ENCODE results near the gene OR2A5. TPM values are rescaled to one million over a fixed set of nuclear protein-coding genes. Genes with fewer than 3 reads are reported as not detected.

OR2A5 gene
- total and polyA plus RNA-seq, 2 of the 4 experiments (the other 2 are of a cell fraction), result not detected

DNA sequence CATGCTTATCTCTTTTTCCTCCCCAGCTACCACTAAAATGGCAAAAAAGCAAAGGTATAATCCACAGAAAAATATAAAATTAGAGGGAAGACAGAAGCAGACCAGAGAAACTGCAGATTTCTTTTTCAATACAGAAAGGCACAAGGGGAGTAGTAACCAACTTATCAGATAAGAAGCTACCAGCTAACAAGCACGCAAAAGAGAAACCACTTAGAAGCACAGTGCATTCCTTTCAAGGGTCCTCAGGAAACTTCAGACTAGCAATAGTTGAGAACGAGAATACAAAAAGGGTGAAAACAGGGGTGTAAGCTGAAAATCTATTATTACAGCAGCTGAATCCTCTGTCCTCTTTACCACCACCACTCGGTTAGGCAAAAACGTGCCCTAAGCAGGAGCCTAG is 9.9 kb upstream of the OR2A5 start:
- no TSS peak for BruUV-seq (replicated peaks)
- WGBS, 2 experiments (ENCODE audit: extremely low coverage in 2 of 2, insufficient read length in 1 of 2), result no CpG with 5 or more reads among the region's 4 CpGs
- intact Hi-C loops (cut with micrococcal nuclease), result no loop called here

More for the DNA sequence above, 9.9 kb upstream of the OR2A5 start:
- ATAC-seq (ENCODE audit: low read depth), result no peak
- Histone ChIP-seq H3K79me1 (ENCODE audit: low read depth in 1 of 2, low read length in 2 of 2) (no peaks in the 10 kb centered on the region), H4K8ac (ENCODE audit: low read depth in 2 of 2, low read length in 2 of 2) (no peak overlapping the region), H3K4me3 (ENCODE audit: insufficient read depth, low read depth, low read length) (no peak overlapping the region), H3K4me1 (ENCODE audit: control insufficient read depth, insufficient read depth, low read length) (no peaks in the 10 kb centered on the region), H3K4me2 (ENCODE audit: low read depth, low read length) (no peak overlapping the region), H2BK15ac (ENCODE audit: low read depth, low read length) (no peak overlapping the region), H4K5ac (ENCODE audit: low read depth, low read length) (no peak overlapping the region), H2AK9ac (replicated peaks; ENCODE audit: low read depth, low read length, poor library complexity) (no peak overlapping the region), H3K14ac (replicated peaks; ENCODE audit: low read depth, low read length) (no peak overlapping the region), H3K9me1 (ENCODE audit: insufficient read depth, low read length) (no peaks in the 10 kb centered on the region), H3K18ac (ENCODE audit: low read depth, low read length) (no peak overlapping the region), H2AFZ (replicated peaks; ENCODE audit: low read length, poor library complexity) (no peak overlapping the region), H2BK5ac (ENCODE audit: low read depth, low read length, poor library complexity, severe bottlenecking) (no peak overlapping the region), H3K4ac (ENCODE audit: low read depth, low read length) (no peak overlapping the region), H3K9ac (ENCODE audit: low read depth, low read length) (no peak overlapping the region), H4K20me1 (ENCODE audit: insufficient read depth, low read length) (no peaks in the 10 kb centered on the region), H3K9me3 (ENCODE audit: control insufficient read depth, insufficient read depth, low read length) (no peaks in the 10 kb centered on the region), H3K56ac (ENCODE audit: extremely low read depth, insufficient read depth, low read length) (no peak overlapping the region), H3K23ac (ENCODE audit: low read depth, low read length) (no peak overlapping the region), H4K91ac (ENCODE audit: insufficient read depth, low read depth, low read length) (no peak overlapping the region), H3K36me3 (ENCODE audit: control insufficient read depth, insufficient read depth, low read length) (no peaks in the 10 kb centered on the region), H3K27me3 (ENCODE audit: control insufficient read depth, insufficient read depth, low read length) (no peaks in the 10 kb centered on the region), H2BK20ac (ENCODE audit: low read depth, low read length) (no peak overlapping the region), H3K27ac (ENCODE audit: insufficient read depth, low read length) (no peak overlapping the region), H2AK5ac (ENCODE audit: low read depth, low read length) (no peak overlapping the region), H2BK120ac (ENCODE audit: low read depth, low read length) (no peak overlapping the region)
- ChIA-PET POLR2A (ENCODE audit: unreplicated experiment) (no interaction called here), CTCF (no interaction called here)
- DNase-seq, result no peak
- in situ Hi-C loops (cut with MboI; ENCODE audit: low sequenced_read_pairs), result no loop called here
- dilution Hi-C loops (cut with HindIII; ENCODE audit: low sequenced_read_pairs, unreplicated experiment), result no loop called here
- TF ChIP-seq, protein P1, sequence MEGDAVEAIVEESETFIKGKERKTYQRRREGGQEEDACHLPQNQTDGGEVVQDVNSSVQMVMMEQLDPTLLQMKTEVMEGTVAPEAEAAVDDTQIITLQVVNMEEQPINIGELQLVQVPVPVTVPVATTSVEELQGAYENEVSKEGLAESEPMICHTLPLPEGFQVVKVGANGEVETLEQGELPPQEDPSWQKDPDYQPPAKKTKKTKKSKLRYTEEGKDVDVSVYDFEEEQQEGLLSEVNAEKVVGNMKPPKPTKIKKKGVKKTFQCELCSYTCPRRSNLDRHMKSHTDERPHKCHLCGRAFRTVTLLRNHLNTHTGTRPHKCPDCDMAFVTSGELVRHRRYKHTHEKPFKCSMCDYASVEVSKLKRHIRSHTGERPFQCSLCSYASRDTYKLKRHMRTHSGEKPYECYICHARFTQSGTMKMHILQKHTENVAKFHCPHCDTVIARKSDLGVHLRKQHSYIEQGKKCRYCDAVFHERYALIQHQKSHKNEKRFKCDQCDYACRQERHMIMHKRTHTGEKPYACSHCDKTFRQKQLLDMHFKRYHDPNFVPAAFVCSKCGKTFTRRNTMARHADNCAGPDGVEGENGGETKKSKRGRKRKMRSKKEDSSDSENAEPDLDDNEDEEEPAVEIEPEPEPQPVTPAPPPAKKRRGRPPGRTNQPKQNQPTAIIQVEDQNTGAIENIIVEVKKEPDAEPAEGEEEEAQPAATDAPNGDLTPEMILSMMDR (conservative IDR thresholded peaks at IDR 0.05; ENCODE audit: low read depth, low read length), result no peak
- TF ChIP-seq SMC3 (IDR thresholded peaks at IDR 0.05; ENCODE audit: low read depth, low read length), result no peak
- TF ChIP-seq FOS (IDR thresholded peaks at IDR 0.05; ENCODE audit: low read depth, low read length), result no peak

All from IMR-90 (cell line).